GM18499 (cell line): ENCODE results near the gene ZBTB16.

ENCODE experiments used
- ATAC-seq: cut with Tn5 transposase; IDR thresholded peaks from one replicate; pipeline ENCODE4 v1.9.1; 2021; ENCODE audit warnings: moderate number of reproducible peaks; ENCODE audit not compliant: insufficient read depth, unreplicated experiment

Gene ZBTB16

GRCh38 chr11:114221037-114221436, 161.5 kb downstream of the ZBTB16 start:
- ATAC-seq = no peak

- no peak for ATAC-seq
Measured at GRCh38 chr11:114225661-114226060, 166.2 kb downstream of the ZBTB16 start.

DNA sequence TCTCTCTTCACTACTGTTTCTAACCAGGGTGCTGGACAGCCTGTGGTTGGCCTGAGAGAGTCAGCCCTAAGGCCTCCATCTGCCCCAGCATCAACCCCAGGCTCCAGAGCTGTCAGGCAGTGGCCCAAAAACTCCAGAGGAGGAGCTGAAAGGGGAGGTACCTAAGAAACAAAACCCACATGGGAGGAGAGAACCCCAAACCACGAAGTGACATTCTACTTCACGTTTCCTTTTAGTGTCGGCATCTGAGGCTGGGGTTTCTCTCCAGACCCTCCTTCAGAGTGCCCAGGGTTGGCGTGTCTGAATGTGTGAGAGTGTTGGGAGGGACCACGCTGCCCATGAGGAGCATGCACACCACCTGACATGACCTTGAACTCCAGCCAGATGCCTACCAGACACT, 166.8 kb downstream of the ZBTB16 start:
- ATAC-seq = no peak

GRCh38 chr11:114228435-114229411, 169.2 kb downstream of the ZBTB16 start:
- no peak for ATAC-seq

DNA sequence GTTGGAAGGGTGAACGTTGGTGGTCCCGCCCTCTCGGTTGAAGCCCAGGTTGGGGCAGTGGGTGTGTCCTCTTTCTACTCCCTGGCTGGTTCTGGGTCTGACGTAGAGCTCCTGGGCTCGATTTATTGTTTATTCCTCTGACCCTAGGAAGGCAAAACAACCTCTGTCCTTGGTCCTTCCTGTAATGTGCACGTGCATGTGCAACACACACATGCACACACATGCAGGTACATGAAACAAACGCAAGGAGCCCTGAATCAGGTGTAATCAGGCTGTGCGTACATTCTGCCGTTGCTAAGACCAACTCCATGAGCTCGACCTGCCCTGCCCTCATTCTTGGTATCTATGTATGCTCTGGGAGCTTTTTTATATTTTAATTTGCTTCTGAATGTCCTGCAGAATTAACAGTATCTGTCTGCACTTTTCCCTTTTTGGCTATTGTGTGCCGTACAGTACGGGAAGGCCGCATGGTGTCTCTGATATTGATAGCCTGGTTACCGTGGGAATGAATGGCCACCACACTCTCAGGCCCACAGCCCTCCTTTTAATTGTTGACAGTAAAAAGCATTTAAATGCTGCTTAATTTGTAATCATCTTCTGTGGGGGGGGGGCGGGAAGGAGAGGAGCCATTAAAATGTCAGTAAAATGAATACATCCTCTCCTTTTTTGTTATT, 170.7 kb downstream of the ZBTB16 start:
- no peak for ATAC-seq

- ATAC-seq = no peak
Measured at GRCh38 chr11:114232400-114233059, 173.0 kb downstream of the ZBTB16 start.

DNA sequence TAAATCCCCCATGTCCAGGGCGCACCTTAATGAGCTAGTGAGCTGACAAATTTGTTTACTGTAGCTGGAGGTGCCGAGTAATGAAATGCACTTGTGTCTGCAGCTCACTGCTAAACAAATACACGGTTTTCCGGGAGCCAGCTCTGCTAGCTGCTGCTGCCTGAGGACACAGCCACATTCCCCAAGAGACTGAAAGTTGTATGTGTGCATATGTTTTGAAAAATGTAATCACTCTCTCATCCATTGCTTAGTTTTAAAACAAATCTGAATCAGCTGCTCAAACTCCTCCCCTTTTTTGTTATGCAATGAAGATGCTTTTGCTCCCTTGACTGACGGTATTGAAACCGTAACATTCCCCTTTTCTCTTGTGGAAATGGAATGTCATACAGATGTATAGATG, 174.2 kb downstream of the ZBTB16 start:
- ATAC-seq = no peak

GRCh38 chr11:114236829-114237228, 177.3 kb downstream of the ZBTB16 start:
- ATAC-seq = no peak

GRCh38 chr11:114237321-114238280, 178.1 kb downstream of the ZBTB16 start:
- no peak for ATAC-seq

- ATAC-seq = no peak
Measured at GRCh38 chr11:114239753-114240161, 180.2 kb downstream of the ZBTB16 start.

DNA sequence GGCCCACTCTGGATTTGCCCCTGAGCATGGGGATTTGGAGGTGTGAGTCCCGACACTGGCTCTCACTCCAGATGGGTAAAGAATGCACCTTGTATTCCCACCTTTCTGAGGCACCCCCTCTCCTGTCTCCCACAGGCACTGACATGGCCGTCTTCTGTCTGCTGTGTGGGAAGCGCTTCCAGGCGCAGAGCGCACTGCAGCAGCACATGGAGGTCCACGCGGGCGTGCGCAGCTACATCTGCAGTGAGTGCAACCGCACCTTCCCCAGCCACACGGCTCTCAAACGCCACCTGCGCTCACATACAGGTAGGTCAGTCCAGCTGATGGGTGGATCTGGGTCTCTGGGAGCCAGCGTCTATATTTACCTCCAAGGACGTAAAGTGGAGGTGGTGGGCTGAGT, 182.5 kb downstream of the ZBTB16 start:
- no peak for ATAC-seq

- ATAC-seq = no peak
Measured at GRCh38 chr11:114243461-114244372, 184.2 kb downstream of the ZBTB16 start.

GRCh38 chr11:114244726-114245394, 185.3 kb downstream of the ZBTB16 start:
- no peak for ATAC-seq

GRCh38 chr11:114246321-114247069, 187.0 kb downstream of the ZBTB16 start:
- ATAC-seq = no peak

- ATAC-seq = no peak
Measured at GRCh38 chr11:114247070-114247789, 187.7 kb downstream of the ZBTB16 start.

DNA sequence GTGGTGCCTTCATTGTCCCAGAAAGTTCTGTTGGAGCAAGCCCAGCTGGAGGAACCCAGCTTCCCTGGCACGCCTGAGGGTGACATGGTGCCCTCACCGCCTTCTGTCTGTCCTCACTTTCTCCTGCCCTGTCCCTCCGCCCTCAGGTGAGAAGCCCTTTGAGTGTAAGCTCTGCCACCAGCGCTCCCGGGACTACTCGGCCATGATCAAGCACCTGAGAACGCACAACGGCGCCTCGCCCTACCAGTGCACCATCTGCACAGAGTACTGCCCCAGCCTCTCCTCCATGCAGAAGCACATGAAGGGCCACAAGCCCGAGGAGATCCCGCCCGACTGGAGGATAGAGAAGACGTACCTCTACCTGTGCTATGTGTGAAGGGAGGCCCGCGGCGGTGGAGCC, 190.7 kb downstream of the ZBTB16 start:
- no peak for ATAC-seq
